Mesothelial cell of epicardium (in vitro differentiated cells): ENCODE results near the gene MMP23B. TPM values are rescaled to one million over a fixed set of nuclear protein-coding genes. Genes with fewer than 3 reads are reported as not detected.

Experiments
- DNase-seq, 2 experiments: peaks; one replicate each; pipeline ENCODE4 v3.0.0; 2021; ENCODE audit warnings: low spot score in 2 of 2; ENCODE audit not compliant: unreplicated experiment in 2 of 2
- H3K27ac Mint-ChIP-seq: 2 replicates; pipeline ENCODE4 v1.8.0; 2021; ENCODE audit warnings: mixed read lengths
- H3K27me3 Mint-ChIP-seq: 2 replicates; pipeline ENCODE4 v1.8.0; 2021; ENCODE audit warnings: low read depth, mixed read lengths
- H3K36me3 Mint-ChIP-seq: 2 replicates; pipeline ENCODE4 v1.8.0; 2021; ENCODE audit warnings: mixed read lengths
- H3K4me1 Mint-ChIP-seq: 2 replicates; pipeline ENCODE4 v1.8.0; 2021; ENCODE audit warnings: mixed read lengths
- H3K4me3 Mint-ChIP-seq: 2 replicates; pipeline ENCODE4 v1.8.0; 2021; ENCODE audit warnings: mild to moderate bottlenecking, moderate library complexity, mixed read lengths
- H3K9me3 Mint-ChIP-seq: 2 replicates; pipeline ENCODE4 v1.8.0; 2021; ENCODE audit warnings: mixed read lengths
- total RNA-seq: library from RNA; stranded (reverse); gene quantifications from 3 replicates; pipeline ENCODE4 v1.2.1, GENCODE V29; 2021
- TF ChIP-seq, protein P1 (sequence below): fragments of 200-600 bp; sonication (generic); IDR thresholded peaks from one replicate; pipeline ENCODE4 v1.5.0; 2021; ENCODE audit warnings: antibody characterized with exemption; ENCODE audit not compliant: unreplicated experiment

Gene MMP23B
- total RNA-seq, 1 donor from 2014 or later = 63.8 TPM

DNA sequence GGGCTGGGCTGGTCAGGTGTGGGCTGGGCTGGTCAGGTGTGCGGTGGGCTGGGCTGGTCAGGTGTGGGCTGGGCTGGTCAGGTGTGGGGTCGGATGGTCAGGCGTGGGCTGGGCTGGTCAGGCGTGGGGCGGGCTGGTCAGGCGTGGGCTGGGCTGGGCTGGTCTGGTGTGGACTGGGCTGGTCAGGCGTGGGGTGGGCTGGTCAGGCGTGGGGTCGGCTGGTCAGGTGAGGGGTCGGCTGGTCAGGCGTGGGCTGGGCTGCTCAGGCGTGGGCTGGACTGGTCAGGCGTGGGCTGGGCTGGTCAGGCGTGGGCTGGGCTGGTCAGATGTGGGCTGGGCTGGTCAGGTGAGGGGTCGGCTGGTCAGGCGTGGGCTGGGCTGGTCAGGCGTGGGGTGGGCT, 26.2 kb upstream of the MMP23B start:
- TF ChIP-seq, protein P1, sequence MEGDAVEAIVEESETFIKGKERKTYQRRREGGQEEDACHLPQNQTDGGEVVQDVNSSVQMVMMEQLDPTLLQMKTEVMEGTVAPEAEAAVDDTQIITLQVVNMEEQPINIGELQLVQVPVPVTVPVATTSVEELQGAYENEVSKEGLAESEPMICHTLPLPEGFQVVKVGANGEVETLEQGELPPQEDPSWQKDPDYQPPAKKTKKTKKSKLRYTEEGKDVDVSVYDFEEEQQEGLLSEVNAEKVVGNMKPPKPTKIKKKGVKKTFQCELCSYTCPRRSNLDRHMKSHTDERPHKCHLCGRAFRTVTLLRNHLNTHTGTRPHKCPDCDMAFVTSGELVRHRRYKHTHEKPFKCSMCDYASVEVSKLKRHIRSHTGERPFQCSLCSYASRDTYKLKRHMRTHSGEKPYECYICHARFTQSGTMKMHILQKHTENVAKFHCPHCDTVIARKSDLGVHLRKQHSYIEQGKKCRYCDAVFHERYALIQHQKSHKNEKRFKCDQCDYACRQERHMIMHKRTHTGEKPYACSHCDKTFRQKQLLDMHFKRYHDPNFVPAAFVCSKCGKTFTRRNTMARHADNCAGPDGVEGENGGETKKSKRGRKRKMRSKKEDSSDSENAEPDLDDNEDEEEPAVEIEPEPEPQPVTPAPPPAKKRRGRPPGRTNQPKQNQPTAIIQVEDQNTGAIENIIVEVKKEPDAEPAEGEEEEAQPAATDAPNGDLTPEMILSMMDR = no peak
- Mint-ChIP-seq H3K27ac (no peak overlapping the region), H3K4me3 (no peak overlapping the region), H3K36me3 (no peaks in the 10 kb centered on the region), H3K9me3 (no peaks in the 10 kb centered on the region), H3K27me3 (peaks cover 35% of the 10 kb centered on the region), H3K4me1 (no peaks in the 10 kb centered on the region)
- DNase-seq = no peak

DNA sequence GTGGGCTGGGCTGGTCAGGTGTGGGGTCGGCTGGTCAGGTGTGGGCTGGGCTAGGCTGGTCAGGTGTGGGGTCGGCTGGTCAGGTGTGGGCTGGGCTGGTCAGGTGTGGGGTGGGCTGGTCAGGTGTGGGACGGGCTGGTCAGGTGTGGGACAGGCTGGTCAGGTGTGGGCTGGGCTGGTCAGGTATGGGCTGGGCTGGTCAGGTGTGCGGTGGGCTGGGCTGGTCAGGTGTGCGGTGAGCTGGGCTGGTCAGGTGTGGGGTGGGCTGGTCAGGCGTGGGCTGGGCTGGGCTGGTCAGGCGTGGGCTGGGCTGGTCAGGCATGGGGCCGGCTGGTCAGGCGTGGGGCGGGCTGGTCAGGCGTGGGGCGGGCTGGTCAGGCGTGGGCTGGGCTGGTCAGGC, 25.7 kb upstream of the MMP23B start:
- DNase-seq = no peak
- no peak overlapping the region for H3K27ac Mint-ChIP-seq
- peaks cover 5% of the 10 kb centered on the region for H3K4me1 Mint-ChIP-seq
- H3K9me3 Mint-ChIP-seq = no peaks in the 10 kb centered on the region
- no peak overlapping the region for H3K4me3 Mint-ChIP-seq
- H3K36me3 Mint-ChIP-seq = no peaks in the 10 kb centered on the region
- TF ChIP-seq, protein P1 = no peak
- H3K27me3 Mint-ChIP-seq = peaks cover 30% of the 10 kb centered on the region

DNA sequence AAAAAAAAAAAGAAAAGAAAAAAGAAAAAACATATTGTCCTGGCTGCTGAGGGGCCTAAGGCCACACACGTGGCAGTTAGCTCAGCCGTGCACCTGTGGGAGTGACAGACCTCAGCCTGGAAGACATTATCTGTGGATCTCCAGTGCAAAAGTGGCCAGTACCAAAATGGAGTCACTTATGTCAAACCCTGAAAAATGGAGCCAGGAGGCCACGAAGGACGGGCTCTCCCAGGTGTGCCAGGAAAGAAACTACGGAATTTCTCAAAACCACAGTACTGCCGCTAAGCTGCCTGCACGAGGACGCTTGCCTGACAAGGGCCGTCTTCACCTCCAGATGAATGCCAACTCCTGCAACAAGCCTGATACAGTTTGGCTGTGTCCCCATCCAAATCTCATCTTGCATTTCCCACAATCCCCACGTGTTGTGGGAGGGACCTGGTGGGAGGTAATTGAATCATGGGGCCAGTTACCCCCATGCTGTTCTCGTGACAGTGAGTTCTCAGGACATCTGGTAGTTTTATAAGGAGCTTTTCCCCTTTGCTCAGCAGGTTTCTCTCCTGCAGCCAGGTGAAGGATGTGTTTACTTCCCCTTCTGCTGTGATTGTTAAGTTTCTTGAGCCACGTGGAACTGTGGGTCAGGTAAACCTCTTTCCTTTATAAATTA, 22.0 kb upstream of the MMP23B start:
- TF ChIP-seq, protein P1 = no peak
- no peak overlapping the region for H3K27ac Mint-ChIP-seq
- no peaks in the 10 kb centered on the region for H3K9me3 Mint-ChIP-seq
- H3K27me3 Mint-ChIP-seq = peaks cover under 1% of the 10 kb centered on the region
- no peak overlapping the region for H3K4me3 Mint-ChIP-seq
- DNase-seq = no peak
- peaks cover 3% of the 10 kb centered on the region for H3K36me3 Mint-ChIP-seq
- peaks cover 23% of the 10 kb centered on the region for H3K4me1 Mint-ChIP-seq

DNA sequence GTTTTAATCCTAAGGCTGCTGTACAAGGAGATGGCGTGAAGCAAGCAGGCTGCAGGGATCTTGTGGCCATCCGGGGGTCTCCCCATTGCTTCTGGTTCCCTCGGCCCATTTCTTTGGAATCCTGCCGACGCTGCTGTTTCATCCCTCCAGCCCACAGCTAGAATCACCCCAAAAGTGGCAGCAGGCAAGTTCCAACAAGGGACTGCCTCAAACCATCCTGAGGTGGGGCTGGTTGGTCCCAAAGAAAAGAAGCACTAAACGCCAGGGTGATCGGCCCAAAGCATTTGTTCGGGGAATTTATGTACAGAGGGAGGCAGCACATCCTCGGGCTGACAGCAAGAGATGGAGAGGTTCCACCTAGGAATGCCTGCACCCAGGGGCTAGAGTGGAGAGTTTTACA, 21.2 kb upstream of the MMP23B start:
- Mint-ChIP-seq H3K4me3 (no peak overlapping the region), H3K36me3 (peaks cover 3% of the 10 kb centered on the region), H3K27ac (peak overlapping the region; percentile 71), H3K9me3 (no peaks in the 10 kb centered on the region), H3K4me1 (peaks cover 23% of the 10 kb centered on the region), H3K27me3 (no peaks in the 10 kb centered on the region)
- TF ChIP-seq, protein P1 = no peak
- no peak for DNase-seq

DNA sequence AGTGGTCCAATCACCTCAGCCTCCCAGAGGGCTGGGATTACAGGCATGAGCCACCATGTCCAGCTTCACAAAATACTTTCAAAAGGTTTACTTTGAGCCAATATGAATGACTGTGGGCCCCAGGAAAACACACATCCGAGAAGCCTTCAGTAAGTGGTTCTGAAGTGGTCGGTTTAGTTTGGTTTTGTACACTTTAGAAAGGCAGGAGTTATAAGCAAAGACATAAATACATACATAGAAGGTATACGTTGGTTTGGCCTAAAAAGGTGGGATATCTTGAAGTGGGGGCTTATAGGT, 19.9 kb upstream of the MMP23B start:
- Mint-ChIP-seq H3K4me3 (no peak overlapping the region), H3K9me3 (no peaks in the 10 kb centered on the region), H3K27me3 (no peaks in the 10 kb centered on the region), H3K27ac (no peak overlapping the region), H3K4me1 (peaks cover 27% of the 10 kb centered on the region), H3K36me3 (peaks cover 3% of the 10 kb centered on the region)
- TF ChIP-seq, protein P1 = no peak
- DNase-seq = no peak
